GM13976 (cell line): ENCODE results near the gene WDR47.

Source experiments
- DNase-seq: peaks from one replicate; pipeline ENCODE4 v3.0.0; 2012; ENCODE audit warnings: low spot score
- CTCF ChIP-seq: IDR thresholded peaks from 2 replicates; pipeline ENCODE4 v1.5.1; 2012; ENCODE audit warnings: borderline replicate concordance, mild to moderate bottlenecking; ENCODE audit not compliant: insufficient read depth; ENCODE audit errors: extremely low read depth, missing control alignments, control extremely low read depth
- in situ Hi-C: fragments of 300-500 bp; cut with MboI; formaldehyde crosslinking; loops from one replicate; pipeline ENCODE4 v1.12.0; 2022; ENCODE audit warnings: low sequenced_read_pairs, mixed read lengths, inconsistent platforms; ENCODE audit not compliant: unreplicated experiment

WDR47 gene

GRCh38 chr1:108955881-108956280 lies 86.0 kb downstream of the WDR47 start:
- in situ Hi-C loops: loop anchor here (25.0 kb wide), 1 partner anchor 94 kb away; the partner anchor contains the start of gene AKNAD1
- no peak for DNase-seq
- TF ChIP-seq CTCF: no peak

GRCh38 chr1:108955111-108955510 lies 86.8 kb downstream of the WDR47 start:
- in situ Hi-C loops: loop anchor here (25.0 kb wide), 1 partner anchor 93 kb away; the partner anchor contains the start of gene AKNAD1
- TF ChIP-seq CTCF: no peak
- DNase-seq: no peak

GRCh38 chr1:108953452-108953851 lies 88.5 kb downstream of the WDR47 start:
- no peak for TF ChIP-seq CTCF
- in situ Hi-C loops: loop anchor here (25.0 kb wide), 1 partner anchor 91 kb away; the partner anchor contains the start of gene AKNAD1
- DNase-seq: no peak

GRCh38 chr1:108951242-108951641 lies 90.7 kb downstream of the WDR47 start:
- TF ChIP-seq CTCF: no peak
- in situ Hi-C loops: loop anchor here (25.0 kb wide), 1 partner anchor 89 kb away; the partner anchor contains the start of gene AKNAD1
- no peak for DNase-seq

GRCh38 chr1:108949044-108949443 lies 92.9 kb downstream of the WDR47 start:
- no peak for DNase-seq
- in situ Hi-C loops: no loop called here
- TF ChIP-seq CTCF: no peak

- in situ Hi-C loops: no loop called here
- no peak for DNase-seq
- no peak for TF ChIP-seq CTCF
These were observed 93.9 kb downstream of the WDR47 start for GRCh38 chr1:108947871-108948525.
